Middle frontal gyrus (tissue), 1 donor: ENCODE results near the gene SYT14.

Source experiments
- DNase-seq: peaks from one replicate; pipeline ENCODE4 v3.0.0-alpha.2; 2015; ENCODE audit warnings: low spot score; ENCODE audit errors: extremely low spot score

The SYT14 gene

DNA sequence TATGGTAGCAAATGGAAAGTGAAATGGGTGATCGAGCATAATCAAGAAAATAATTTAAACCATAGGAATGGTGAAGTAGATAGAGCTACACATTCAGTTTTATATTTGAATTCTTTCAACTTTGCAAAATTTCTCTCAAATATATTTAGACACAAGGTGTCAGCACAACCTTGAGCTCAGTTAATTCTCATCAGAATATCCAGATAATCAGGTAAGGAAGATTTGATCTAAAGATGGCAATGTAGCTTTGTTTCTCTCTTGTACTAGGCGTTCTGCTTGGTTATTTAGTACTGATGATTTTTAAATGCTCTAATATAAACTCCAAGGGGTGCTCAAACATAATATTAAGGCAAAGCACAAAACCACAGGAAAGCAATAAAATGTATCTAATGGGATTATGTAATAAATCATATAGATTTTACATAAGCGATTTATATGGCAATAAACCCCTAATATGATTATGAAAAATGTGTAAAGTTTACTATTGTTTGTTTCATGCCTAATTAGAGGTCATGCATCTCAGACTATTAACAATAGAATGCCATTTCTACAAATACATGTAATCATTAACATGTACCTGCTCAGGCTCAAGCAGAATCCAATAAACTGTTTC is 262.2 kb downstream of the SYT14 start:
- no peak for DNase-seq

DNA sequence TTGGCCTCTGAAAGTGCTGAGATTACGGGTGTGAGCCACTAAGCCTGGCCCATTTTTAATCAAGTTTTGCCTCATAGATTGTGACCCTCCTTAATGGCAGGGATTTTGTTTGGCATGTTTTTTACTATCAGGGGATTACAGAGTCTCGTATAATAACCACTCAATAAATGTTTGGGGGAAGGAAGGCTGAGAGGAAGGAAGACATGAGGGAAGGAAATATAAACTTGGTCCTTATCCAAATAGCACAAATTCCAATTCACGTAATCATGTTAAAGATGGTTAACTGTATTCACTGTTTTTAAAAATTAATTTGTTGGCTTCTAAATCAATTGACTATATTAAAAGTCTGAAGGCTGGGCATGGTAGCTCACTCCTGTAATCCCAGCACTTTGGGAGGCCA is 263.7 kb downstream of the SYT14 start:
- no peak for DNase-seq

DNA sequence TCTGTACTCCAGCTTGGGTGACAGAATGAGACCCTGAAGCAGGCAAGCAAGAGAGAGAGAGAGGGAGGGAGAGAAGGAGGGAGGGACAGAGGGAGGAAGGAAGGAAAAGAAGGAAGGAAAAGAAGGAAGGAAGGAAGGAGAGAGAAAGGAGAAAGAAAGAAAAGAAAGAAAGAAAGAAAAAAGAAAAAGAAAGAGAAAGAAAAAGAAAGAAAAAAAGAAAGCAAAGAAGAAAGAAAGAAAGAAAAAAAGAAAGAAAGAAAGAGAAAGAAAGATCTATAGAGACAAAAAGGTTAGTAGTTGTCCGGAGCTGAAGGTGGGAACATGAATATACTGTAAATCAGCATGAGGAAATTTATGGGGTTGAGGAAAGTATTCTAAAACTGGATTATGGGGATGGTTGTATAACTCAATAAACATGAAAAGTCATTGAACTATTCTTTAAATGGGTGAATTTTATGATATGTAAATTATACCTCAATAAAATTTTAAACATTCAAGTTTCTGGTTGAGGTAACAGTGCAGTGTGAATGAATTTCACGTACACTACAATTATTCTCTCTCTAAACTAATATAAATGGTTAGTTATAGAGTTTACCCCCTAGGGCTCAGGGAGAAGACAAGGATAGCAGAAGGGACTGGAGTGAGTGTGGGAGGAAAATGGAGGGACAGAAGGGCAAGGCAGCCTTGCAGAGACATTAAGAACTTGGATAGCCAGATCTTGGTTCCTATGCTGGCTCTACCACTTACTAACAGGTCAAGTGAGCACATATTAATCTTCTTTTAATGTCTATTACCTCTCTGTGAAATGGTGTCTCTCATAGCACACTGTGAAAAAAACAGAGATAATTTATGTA is 269.8 kb downstream of the SYT14 start:
- no peak for DNase-seq

DNA sequence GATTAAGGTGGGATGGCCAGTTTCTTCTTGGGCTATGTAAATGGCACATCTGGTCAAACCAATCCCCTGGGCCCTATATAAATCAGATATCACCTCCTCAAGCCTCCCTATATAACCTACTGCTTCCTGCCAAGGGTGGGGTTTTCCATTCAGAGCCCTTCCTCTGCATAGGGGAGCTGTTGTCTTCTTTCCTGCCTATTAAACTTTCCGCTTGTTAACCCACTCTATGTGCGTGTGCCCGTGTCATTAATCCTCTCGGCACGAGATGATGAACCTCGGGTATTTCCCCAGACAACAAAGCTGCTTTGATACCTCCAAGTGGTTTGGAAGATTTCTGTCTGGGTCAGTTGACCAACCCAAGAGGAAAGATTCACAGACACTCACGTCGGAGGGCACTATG is 275.3 kb downstream of the SYT14 start:
- no peak for DNase-seq

DNA sequence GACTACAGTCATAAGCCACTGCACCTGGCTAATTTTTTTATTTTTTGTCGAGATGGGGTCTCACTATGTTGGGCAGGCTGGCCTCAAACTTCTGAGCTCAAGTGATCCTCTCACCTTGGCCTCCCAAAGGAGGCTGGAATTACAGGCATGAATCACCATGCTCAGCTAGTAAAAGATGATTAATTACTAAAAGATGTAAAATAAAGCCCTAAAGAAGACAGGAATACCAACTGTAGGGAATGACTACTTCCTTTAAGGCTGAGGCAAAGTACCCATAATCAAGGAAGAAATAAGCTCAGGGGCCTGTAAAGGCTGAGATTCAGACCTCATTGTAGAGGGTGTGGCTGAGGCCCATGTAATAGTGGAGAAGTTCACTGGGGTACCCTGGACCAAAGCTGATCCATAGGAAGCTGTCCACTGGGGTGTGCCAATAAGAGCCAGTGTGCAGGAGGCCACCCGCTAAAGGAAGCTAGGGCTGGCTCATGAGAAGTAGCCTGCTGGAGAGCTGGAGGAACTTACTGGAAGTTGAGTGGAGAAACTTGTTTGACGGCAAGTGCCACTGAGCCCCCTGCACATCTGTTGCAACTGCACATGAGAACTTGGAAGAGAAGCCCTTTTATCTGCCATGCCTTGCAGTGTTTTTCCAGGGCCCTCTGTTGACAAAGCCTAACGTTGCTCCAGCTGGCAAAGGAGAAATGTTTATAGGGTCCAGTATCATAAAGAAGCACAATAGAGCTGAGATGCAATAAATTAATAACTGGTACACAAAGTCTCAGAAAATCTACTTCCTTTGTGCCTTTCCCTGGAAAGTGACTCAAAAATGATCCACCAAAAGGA is 276.8 kb downstream of the SYT14 start:
- no peak for DNase-seq

DNA sequence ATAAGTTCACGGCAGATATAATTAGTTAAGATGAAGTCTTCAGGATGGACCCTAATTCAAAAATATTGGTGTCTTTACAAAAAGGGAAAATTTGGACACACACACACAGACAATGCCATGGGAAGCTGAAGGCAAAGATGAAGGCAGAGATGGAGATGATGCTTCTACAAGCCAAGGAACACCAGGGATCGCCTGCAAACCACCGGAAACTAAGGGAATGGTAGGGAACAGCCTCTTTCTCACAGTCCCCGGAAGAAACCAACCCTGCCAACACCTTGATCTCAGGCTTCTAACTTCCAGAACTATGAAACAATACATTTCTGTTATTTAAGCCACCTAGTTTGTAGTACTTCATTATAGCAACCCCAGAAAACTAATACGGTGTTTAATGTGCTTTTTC is 279.5 kb downstream of the SYT14 start:
- DNase-seq, result no peak

DNA sequence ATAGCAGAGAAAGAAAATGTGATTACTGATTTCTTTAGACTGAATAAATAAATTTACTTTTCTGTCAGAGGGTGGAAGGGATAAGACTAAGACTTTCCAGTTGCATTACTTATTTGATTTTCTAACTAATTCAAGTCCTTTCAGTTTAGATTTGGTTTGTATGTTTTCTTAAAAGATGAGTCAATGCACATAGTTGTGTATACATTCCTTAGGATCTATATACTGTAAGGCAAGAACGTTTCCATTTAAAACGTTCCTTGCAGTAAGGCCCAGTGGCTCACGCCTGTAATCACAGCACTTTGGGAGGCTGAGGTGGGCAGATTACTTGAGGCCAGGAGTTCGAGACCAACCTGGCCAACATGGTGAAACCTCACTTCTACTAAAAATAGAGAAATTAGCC is 280.0 kb downstream of the SYT14 start:
- no peak for DNase-seq
